GM12878 (cell line): ENCODE measurements around the gene CNTRL. TPM values are rescaled to one million over a fixed set of nuclear protein-coding genes. Genes with fewer than 3 reads are reported as not detected.

Source experiments
- ATAC-seq: fragments of 200-7000 bp; cut with Tn5 transposase; 3 replicates; pipeline ENCODE4 v1.9.1; 2020; ENCODE audit warnings: mild to moderate bottlenecking, moderate library complexity
- BruUV-seq: library from RNA; stranded (reverse); fragments of 400-500 nt; replicated peaks from 2 replicates; lab custom pipeline; 2021; lab: Mats Ljungman, UMichigan
- CTCF ChIA-PET: fragments of 300-600 bp; sonication (Branson Sonifier 250); formaldehyde crosslinking; extraction: SDS; loops from one replicate; lab custom pipeline; 2021; ENCODE audit warnings: inconsistent platforms; lab: Yijun Ruan, JAX
- POLR2A ChIA-PET: fragments of 350-600 bp; formaldehyde crosslinking; extraction: SDS; loops from one replicate; lab custom pipeline; 2021; ENCODE audit warnings: inconsistent platforms; lab: Charles Lee
- RAD21 ChIA-PET: fragments of 300-600 bp; sonication (Branson Sonifier 250); formaldehyde crosslinking; loops from one replicate; lab custom pipeline; 2023; ENCODE audit warnings: antibody characterized with exemption; ENCODE audit not compliant: unreplicated experiment; lab: Charles Lee
- SMC1A ChIA-PET: fragments of 300-600 bp; sonication (Branson Sonifier 250); formaldehyde crosslinking; loops from one replicate; lab custom pipeline; 2023; ENCODE audit not compliant: unreplicated experiment, uncharacterized antibody; lab: Charles Lee
- DNase-seq: peaks from one replicate; pipeline ENCODE4 v3.0.0-alpha.2; 2011; ENCODE audit warnings: low read depth, low spot score
- FAIRE-seq: peaks from 3 replicates; lab custom pipeline; 2011; peaks lifted over from hg19 to GRCh38; lab: Jason Lieb, UNC
- H2AFZ ChIP-seq: 2 replicates; pipeline ENCODE4 v1.6.0; 2011; ENCODE audit warnings: low read depth, low read length, control low read depth; ENCODE audit not compliant: control insufficient read depth
- H3K27ac ChIP-seq: 2 replicates; pipeline ENCODE4 v1.5.1; 2011; ENCODE audit warnings: control low read depth; ENCODE audit not compliant: control insufficient read depth, insufficient read depth
- H3K27me3 ChIP-seq, 2 experiments: replicated peaks in 1 of 2; 2 replicates each; pipeline versions ENCODE4 v1.6.0 to v1.6.1; 2011; ENCODE audit warnings: low read length in 1 of 2; ENCODE audit not compliant: control insufficient read depth in 2 of 2, insufficient read depth in 2 of 2
- H3K36me3 ChIP-seq, 2 experiments: 2 replicates each; pipeline ENCODE4 v1.5.1; 2011; ENCODE audit warnings: low read length in 1 of 2; ENCODE audit not compliant: control insufficient read depth in 2 of 2, insufficient read depth in 2 of 2
- H3K4me1 ChIP-seq: 2 replicates; pipeline ENCODE4 v1.6.1; 2011; ENCODE audit warnings: mild to moderate bottlenecking, low read length, moderate library complexity, mixed read lengths; ENCODE audit not compliant: control insufficient read depth, insufficient read depth
- H3K4me2 ChIP-seq: 2 replicates; pipeline ENCODE4 v1.6.0; 2011; ENCODE audit warnings: control low read depth; ENCODE audit not compliant: control insufficient read depth, insufficient read depth
- H3K4me3 ChIP-seq: fragments of 200-600 bp; sonication (generic); 2 replicates; pipeline ENCODE4 v1.5.1; 2016
- H3K79me2 ChIP-seq: 2 replicates; pipeline ENCODE4 v1.6.0; 2011; ENCODE audit warnings: low read length; ENCODE audit not compliant: control insufficient read depth, insufficient read depth
- H3K9ac ChIP-seq: 2 replicates; pipeline ENCODE4 v1.8.0; 2011; ENCODE audit warnings: low read length, control low read depth, mixed read lengths; ENCODE audit not compliant: control insufficient read depth, insufficient read depth
- H3K9me3 ChIP-seq: replicated peaks from 3 replicates; pipeline ENCODE4 v1.5.1; 2011; ENCODE audit warnings: mild to moderate bottlenecking, low read length; ENCODE audit not compliant: control insufficient read depth, insufficient read depth
- H4K20me1 ChIP-seq: 2 replicates; pipeline ENCODE4 v1.6.0; 2011; ENCODE audit not compliant: control insufficient read depth, insufficient read depth
- JUNB ChIP-seq: IDR thresholded peaks from 2 replicates; pipeline ENCODE4 v1.6.1; 2016; ENCODE audit warnings: antibody characterized with exemption, mild to moderate bottlenecking
- TAF1 ChIP-seq: IDR thresholded peaks from 2 replicates; pipeline ENCODE4 v1.6.1; 2011; ENCODE audit warnings: mild to moderate bottlenecking, low read depth, low read length, borderline replicate concordance
- WGBS: methylation state at CpG from one replicate; pipeline ENCODE4 v1.1.6; 2016; ENCODE audit warnings: low lambda C conversion rate; ENCODE audit not compliant: insufficient replicate concordance, insufficient coverage; ENCODE audit errors: missing lambda C conversion rate; 5-methylcytosine and 5-hydroxymethylcytosine counted together
- in situ Hi-C: fragments of 300-500 bp; cut with MboI; formaldehyde crosslinking; loops from 9 replicates; pipeline ENCODE4 v1.14.3; 2018; ENCODE audit warnings: mixed read lengths
- intact Hi-C: fragments of 100-400 bp; cut with micrococcal nuclease; formaldehyde crosslinking; loops from one replicate; pipeline ENCODE4 v1.14.2; 2022; ENCODE audit not compliant: unreplicated experiment
- polyA plus RNA-seq, 11 experiments: library from polyadenylated mRNA; depleted of rRNA in 4 of 11; unstranded in 6 of 11; stranded (reverse) in 5 of 11; fragments of >200 nt; fragmentation: Nextera tagmentation in 4 of 11; fragmentation: Illumina TruSeq in 1 of 11; extraction: Ambion mirVana in 4 of 11; extraction: Trizol in 1 of 11; gene quantifications; 1 replicate in 1 of 11; 2 replicates in 10 of 11; pipeline versions ENCODE4 v1.2.1 to v1.2.3, GENCODE V29; 2011 to 2016; ENCODE audit warnings: inconsistent platforms in 2 of 11, missing spikeins in 2 of 11, low read depth in 1 of 11
- total RNA-seq, 4 experiments: library from RNA; depleted of rRNA in 3 of 4; stranded (reverse); fragments of >200 nt in 3 of 4; fragmentation: Illumina TruSeq in 1 of 4; extraction: Trizol in 1 of 4; gene quantifications; 2 replicates each; pipeline versions ENCODE4 v1.2.1 to v1.2.3, GENCODE V29; 2013 to 2021
- TF ChIP-seq, protein P1 (sequence below): fragments of 450-650 bp; IDR thresholded peaks from 2 replicates; pipeline ENCODE4 v1.6.1; 2014; ENCODE audit warnings: mild to moderate bottlenecking

CNTRL gene
- total and polyA plus RNA-seq, 10 of the 15 experiments (the other 5 are each of a cell fraction or from before 2014, with no cell fraction given), result 20.0 to 65.4 (median 38.8) TPM

GRCh38 chr9:121123816-121124535 lies 49.2 kb downstream of the CNTRL start:
- Histone ChIP-seq H3K27ac (no peak overlapping the region), H3K4me2 (no peak overlapping the region), H2AFZ (no peak overlapping the region), H3K27me3 (no peaks in the 10 kb centered on the region), H3K4me3 (no peak overlapping the region), H3K4me1 (peaks cover 7% of the 10 kb centered on the region; the same call in 1 of the 2 replicates), H3K9ac (no peak overlapping the region), H4K20me1 (no peaks in the 10 kb centered on the region), H3K79me2 (peaks cover 9% of the 10 kb centered on the region), H3K36me3 (peaks cover 2 to 17% of the 10 kb centered on the region in 2 experiments), H3K9me3 (peaks cover 3% of the 10 kb centered on the region; the same call in 1 of the 3 replicates)
- WGBS, result 88% methylated on average over 5 of the region's 5 CpGs
- ATAC-seq (no peak), FAIRE-seq (no peak), DNase-seq (no peak)
- ChIA-PET POLR2A (interaction anchor here (1.0 kb wide), 1 partner anchor 330 kb away, joined by 3 read pairs; the partner anchor contains the start of gene FBXW2), RAD21 (interaction anchor here (1.1 to 1.9 kb wide), 2 partner anchors 17 to 142 kb away, joined by 3 to 4 read pairs; no protein-coding TSS in a partner anchor), SMC1A (interaction anchor here (1.1 to 4.2 kb wide), 4 partner anchors 11 to 38 kb away, joined by 4 to 19 read pairs (median 4); no protein-coding TSS in a partner anchor), CTCF (interaction anchor here (0.8 to 1.2 kb wide), 4 partner anchors 12 to 64 kb away, joined by 3 to 4 read pairs (median 3); no protein-coding TSS in a partner anchor)
- intact Hi-C loops (loop anchor here (5.0 kb wide), 3 partner anchors 33 to 68 kb away; partner anchors contain the start of gene CNTRL), in situ Hi-C loops (no loop called here)
- TF ChIP-seq, protein P1, sequence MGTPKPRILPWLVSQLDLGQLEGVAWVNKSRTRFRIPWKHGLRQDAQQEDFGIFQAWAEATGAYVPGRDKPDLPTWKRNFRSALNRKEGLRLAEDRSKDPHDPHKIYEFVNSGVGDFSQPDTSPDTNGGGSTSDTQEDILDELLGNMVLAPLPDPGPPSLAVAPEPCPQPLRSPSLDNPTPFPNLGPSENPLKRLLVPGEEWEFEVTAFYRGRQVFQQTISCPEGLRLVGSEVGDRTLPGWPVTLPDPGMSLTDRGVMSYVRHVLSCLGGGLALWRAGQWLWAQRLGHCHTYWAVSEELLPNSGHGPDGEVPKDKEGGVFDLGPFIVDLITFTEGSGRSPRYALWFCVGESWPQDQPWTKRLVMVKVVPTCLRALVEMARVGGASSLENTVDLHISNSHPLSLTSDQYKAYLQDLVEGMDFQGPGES, result no peak
- TF ChIP-seq JUNB (no peak), TAF1 (no peak)
- BruUV-seq, result no TSS peak
